ENCODE measurements around the gene C21orf91.

The C21orf91 gene

GRCh38 chr21:17789069-17789468 is 30.1 kb downstream of the C21orf91 start:
- TF ChIP-seq CTCF (conservative IDR thresholded peaks at IDR 0.05), result no peak
- no peak overlapping the region for H3K27ac ChIP-seq

GRCh38 chr21:17786851-17787181 is 32.3 kb downstream of the C21orf91 start:
- no peak overlapping the region for H3K27ac ChIP-seq
- no peak for TF ChIP-seq CTCF (conservative IDR thresholded peaks at IDR 0.05)

GRCh38 chr21:17786071-17786850 is 32.9 kb downstream of the C21orf91 start:
- no peak for TF ChIP-seq CTCF (conservative IDR thresholded peaks at IDR 0.05)
- no peak overlapping the region for H3K27ac ChIP-seq

- TF ChIP-seq CTCF (conservative IDR thresholded peaks at IDR 0.05), result no peak
These were observed 33.8 kb downstream of the C21orf91 start for GRCh38 chr21:17785403-17785788.

GRCh38 chr21:17784604-17785402 is 34.4 kb downstream of the C21orf91 start:
- H3K27ac ChIP-seq, result no peak overlapping the region
- no peak for TF ChIP-seq CTCF (conservative IDR thresholded peaks at IDR 0.05)

More at GRCh38 chr21:17785403-17785788, 33.8 kb downstream of the C21orf91 start:
- H3K27ac ChIP-seq, result no peak overlapping the region

- no peak overlapping the region for H3K27ac ChIP-seq
- TF ChIP-seq CTCF (conservative IDR thresholded peaks at IDR 0.05), result no peak
These were observed 35.0 kb downstream of the C21orf91 start for GRCh38 chr21:17784180-17784598.

- TF ChIP-seq CTCF (conservative IDR thresholded peaks at IDR 0.05), result no peak
- H3K27ac ChIP-seq, result no peak overlapping the region
These were observed 35.5 kb downstream of the C21orf91 start for GRCh38 chr21:17783481-17784179.

Measured in VCaP (cell line).